Glomerular visceral epithelial cell (primary cell): ENCODE results near the gene TEX55.
"Not testable (repeated sequence)": the region's sequence is repeated elsewhere in the genome, so short reads cannot be mapped to it uniquely, and the experiment has no call there.

ENCODE experiments used
- DNase-seq: peaks from one replicate; pipeline ENCODE4 v3.0.0-alpha.2; 2016; ENCODE audit errors: extremely low spot score

Gene TEX55

DNA sequence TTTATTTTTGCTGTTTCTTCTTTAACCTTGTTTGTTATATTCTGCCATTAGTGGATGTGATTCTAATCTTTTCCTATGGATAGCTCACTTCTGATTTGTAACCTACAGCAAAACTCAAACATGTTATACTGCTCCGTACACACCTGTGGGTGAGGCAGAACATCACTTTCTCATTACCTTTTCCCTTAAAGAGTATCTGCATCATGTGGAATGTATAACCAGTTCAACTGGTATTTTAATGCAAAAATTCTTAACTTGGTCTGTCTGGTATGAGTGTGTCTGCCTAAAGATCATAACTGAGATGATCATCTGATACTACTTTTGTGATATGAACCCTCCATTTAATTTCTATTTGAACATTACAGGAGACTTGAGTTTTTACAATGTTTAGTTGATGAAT, 14.4 kb downstream of the TEX55 start:
- DNase-seq: no peak

DNA sequence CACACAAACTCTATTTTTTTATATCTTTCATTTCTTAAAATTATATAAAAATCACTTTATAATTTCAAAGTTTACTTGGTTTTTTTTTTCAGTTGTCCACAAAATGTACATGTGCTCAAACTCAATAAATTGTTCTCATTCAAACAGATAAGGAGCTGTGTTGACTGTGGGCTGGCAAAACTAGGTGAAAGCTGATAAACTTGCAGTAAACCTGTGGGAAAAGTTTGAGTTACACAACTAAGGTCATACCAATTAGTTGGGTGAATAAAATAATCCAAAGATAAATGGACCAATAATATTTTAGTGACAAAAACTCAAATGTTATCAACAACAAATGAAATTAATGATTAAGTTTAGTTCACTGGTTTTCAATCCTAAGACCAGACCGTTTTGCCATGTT, 14.8 kb downstream of the TEX55 start:
- DNase-seq: no peak

- DNase-seq: no peak
These were observed 15.3 kb downstream of the TEX55 start for GRCh38 chr3:119161240-119161639.

- DNase-seq: not testable (repeated sequence)
These were observed 18.8 kb downstream of the TEX55 start for GRCh38 chr3:119164745-119165144.

- no peak for DNase-seq
These were observed 24.9 kb downstream of the TEX55 start for GRCh38 chr3:119170821-119171220.

DNA sequence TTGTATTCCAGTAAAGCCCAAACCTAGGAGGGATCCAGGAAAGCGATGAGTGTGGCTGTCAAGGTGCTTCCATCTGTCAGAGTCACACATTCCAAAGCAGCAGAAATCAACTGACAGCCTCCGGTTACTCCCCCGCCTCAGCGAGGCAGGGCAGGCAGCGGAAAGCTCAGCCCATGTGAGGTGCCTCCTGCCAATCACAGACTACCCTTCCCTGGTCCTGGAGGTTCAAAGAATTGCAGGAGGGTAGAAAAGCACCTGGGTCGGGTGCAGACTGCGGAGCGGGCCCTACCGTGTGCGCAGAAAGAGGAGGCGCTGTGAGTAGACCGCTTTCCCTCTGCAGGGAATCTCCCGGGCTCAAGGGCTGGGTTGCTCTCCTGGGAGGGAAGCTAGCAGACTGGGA, 27.4 kb downstream of the TEX55 start, which contains the start of gene UPK1B:
Gene UPK1B (plus strand): TSS at position 274 of the 400 bp plus-strand sequence. CDS start 13,144 bp downstream, outside the sequence.
- no peak for DNase-seq

DNA sequence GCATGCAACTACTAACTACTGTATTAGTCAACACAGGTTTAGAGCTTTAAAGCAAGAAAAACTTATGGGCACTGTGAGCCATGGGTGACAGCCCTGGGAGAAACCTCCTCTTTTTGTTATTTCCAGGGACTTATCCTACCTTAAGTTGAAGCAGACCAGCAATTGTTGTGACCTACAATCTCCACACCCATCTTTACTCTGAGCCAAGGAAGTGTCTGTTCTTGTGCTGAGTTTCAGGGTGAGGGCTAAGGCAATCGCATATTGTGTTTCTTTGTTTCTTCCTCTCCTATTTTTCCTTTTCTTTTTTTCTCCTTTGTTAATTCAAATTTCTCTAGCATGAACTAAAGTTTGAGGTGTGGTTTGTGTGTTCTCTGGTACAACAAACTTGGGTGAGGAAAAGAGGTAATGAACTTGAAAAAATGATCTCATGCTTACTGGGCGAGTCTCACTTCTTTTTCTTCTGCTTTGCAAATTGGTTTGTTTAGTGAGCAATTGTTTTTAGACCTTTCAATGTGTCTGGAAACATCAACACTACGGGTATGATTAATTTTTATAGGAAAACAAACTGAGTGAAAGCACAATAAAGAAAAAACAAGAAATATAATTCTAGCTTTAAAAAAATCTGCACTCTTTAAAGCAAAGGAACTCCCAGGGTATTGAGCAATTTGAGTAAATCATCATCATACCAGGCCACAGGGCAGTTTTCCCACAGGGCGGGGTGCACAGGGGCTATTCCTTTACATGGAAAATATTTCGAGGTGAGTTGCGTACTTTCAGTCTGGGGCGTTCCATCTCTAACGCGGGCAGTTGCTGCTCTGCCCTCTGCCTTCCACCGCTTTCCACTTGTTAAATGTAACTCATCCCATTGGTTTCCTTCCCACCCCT, 30.1 kb downstream of the TEX55 start:
- DNase-seq: peak; percentile 29

- no peak for DNase-seq
These were observed 30.8 kb downstream of the TEX55 start for GRCh38 chr3:119176778-119177177.

GRCh38 chr3:119177321-119177720, 31.4 kb downstream of the TEX55 start:
- DNase-seq: no peak

DNA sequence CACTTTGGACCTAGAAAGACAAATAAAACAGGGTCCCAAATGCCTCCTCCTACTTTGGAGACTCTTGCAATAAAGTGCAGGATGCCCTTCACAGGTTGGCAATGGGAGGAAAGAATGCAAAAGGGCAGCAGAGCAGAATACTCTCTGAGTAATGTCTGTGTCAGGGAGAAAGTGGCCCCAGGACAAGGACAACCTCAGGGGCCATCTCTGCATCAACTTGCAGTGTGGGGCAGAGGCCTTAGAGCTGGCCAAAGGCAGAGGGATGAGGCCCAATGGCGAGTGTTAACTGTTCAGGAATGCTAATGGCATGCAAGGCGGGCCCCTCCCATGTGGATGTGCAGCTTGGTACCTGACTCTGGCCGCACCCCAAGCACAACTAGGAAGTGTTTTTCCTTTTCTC, 35.8 kb downstream of the TEX55 start:
- peak; percentile 37 for DNase-seq

DNA sequence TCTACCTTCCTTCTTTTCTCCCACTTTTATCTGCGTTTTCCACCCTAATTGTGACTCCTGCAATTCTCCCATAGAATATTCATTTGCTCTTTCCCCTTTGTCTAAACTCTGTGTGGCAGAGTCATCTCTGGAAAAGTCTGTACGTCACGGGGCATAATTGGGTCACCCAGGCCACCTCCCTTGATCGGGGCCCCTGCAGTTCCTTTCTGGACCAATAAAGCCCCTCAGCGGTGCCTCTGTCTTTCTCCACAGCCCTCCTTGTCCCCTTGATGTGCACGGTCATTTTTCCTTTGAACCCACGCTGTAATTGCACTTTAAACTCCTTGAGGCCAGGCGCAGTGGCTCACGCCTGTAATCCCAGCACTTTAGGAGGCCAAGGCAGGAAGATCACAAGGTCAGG, 38.1 kb downstream of the TEX55 start:
- DNase-seq: no peak

DNA sequence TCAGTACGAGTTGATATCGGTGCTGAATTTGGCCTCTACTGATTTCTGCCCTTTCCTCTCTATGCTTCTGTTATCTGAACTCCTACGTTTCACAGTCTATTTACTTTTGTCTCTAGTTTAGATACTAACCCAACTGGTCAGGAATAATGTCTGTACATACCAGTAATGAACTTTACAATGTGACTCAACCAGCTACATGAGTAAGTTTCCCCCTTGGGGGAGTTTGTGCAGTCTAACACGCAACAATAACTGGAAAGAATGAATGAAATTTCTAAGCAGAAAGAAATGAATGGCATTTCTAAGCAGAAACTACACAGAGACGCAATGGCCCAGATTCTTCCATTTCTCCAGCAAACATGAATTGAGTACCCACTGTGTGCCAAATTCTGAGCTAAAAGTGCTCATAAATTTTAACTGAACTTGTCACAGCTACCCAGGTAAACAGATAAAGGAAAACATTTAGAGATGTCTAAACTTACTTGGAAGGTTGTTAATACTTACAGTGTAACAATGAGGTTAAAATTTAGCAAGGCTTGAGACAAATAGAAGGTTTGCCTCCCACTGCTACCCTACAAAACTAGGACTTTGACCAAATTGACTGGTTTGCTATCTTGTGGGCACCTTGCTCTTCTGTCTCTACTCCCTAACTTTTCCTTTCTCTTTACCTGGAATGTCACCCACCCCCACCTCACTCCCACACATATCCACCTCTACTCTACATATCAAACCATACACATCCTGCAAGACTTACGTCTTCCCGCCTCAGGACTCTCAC, 39.0 kb downstream of the TEX55 start:
- peak; percentile 40 for DNase-seq

- DNase-seq: no peak
These were observed 41.3 kb downstream of the TEX55 start for GRCh38 chr3:119187266-119187665.

DNA sequence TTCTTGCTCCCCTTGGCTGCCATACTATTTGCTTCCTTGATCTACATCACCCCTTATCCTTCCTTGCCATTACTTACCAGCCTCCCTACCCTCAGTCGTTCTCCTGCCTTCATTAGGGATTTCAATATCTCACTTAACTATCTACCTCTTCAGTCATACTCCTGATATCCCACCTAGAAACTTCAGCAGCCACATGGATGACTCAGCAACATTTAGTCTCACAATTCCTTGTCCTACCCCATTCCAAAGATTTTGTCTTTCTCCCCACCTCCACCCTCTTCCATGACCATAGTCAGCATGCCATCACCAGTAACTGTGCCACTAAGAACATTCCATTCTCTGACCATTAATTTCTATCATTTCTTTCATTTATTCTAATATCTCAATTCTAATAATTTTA, 45.8 kb downstream of the TEX55 start:
- DNase-seq: no peak

- DNase-seq: no peak
These were observed 48.5 kb downstream of the TEX55 start for GRCh38 chr3:119194237-119195150.

DNA sequence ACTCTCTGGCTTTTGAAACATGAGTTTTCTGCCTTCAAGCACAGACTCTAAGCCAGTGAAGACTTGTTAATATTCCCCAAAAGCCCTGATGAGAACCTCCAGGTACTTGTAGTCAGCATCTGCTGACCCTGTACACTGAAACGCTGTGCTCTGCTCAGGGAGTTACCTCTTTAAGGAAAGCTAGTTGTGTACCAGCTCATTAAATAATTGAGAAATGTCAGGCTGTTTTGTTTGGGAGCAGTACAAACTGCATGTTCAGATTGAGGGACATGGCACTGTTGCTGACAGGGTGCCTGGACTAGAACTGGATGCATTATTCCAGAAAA, 49.1 kb downstream of the TEX55 start:
- DNase-seq: no peak

DNA sequence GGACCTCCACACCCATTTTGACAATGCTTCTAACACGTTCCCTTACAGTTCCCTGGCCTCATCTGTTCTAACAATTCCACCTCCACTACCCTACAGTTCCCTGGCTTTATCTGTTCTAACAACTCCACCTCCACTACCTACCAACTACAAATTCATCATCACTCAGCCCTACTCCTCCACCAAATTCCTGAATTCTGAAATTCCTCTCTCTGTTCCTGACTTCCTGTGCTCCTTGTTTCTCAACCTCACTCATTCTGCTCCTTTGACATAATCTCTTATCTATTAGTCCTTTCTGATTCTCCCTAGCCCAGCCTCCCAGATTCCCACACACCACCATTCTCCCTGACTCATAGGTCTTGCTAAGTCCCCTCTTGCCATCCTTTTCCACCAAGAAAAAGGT, 49.9 kb downstream of the TEX55 start:
- DNase-seq: peak; percentile 10
